ENCODE results near the gene PKMYT1.

Gene PKMYT1

DNA sequence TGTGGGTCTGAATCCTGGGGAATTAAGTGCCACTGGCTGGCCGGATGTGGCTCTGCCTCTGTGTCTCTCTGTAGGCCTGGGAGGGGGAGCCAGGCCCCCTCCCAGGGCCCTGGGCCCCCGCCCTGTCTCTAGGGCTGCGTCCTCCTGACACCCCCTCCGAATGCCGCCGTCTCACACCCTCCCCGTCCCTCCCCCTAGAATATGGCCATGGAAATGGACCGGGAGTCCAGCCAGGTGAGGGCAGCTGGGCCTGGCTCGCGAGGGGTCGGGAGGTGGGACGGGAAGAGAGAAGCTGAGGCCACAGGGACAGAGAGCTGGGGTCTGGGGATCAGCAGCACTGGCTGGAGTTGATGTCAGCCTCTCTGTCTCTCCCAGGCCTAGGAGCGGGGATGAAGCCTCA, 16.1 kb upstream of the PKMYT1 start:
- DNase-seq (ENCODE audit: low spot score): no peak

DNA sequence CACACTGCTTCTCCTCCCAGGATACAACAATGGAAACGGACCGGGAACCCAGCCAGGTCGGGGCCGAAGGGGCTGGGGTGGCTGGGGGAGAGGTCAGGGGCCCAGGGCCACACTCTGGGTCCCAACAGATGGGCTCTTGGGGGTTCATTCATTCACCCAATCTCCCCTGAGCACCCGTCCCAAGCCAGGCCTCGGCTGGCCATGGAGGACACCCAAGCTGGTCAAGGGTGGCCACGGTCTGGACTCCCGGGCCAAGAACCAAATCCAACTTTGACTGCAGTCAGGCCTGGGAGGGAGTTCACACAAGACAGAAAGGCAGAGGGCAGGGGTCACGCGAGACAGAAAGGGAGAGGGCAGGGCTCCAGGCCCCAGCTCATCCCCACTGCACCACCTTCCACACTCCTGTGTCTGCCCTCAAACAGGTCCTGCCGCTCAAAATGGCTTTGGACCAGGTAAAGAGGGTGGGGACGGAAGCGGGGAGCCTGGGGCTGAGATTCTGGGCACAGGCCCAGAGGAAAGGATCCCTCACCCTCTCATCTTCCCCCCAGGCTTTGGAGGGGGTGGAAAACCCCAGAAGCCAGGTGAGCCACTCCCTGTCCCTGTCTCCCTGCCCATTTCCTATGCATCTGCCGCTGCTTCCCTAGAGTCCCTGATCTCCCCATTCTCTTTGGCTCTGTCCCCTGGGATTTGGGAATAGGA, 12.3 kb upstream of the PKMYT1 start:
- DNase-seq (ENCODE audit: low spot score): no peak

DNA sequence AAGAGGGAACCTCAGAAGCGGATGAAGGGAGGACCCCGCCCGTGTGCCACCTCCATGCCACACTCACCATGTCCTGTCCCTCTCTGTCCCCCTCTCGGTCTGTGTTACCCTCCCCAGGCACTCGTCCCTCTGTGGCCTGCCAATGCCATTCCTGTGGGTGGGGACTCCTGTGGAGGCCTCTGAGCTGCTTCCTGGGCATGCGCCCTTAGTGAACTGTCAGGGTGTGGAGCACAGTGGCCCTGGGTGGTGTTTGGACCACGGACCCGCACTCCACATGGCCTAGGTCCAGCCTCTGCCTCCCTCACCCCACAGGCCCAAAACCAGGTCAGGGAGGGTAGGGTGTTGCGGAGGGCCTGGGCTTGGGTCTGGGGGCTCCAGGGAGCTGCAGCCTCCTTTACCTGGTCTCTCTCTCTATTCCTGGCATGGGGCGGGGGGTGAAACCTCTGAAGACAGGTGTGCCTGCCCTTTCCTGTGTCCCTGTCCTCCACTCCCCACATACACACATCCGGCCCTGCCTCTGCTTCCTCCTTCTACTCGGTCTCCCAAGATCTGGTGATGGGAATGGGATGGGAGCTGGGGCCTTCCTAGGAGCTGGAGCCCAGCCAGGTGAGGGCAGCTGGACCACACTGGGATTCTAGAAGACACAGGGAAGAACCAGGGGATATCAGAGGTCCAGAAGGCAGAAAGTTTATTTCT, 11.5 kb upstream of the PKMYT1 start:
- DNase-seq (ENCODE audit: low spot score): no peak

DNA sequence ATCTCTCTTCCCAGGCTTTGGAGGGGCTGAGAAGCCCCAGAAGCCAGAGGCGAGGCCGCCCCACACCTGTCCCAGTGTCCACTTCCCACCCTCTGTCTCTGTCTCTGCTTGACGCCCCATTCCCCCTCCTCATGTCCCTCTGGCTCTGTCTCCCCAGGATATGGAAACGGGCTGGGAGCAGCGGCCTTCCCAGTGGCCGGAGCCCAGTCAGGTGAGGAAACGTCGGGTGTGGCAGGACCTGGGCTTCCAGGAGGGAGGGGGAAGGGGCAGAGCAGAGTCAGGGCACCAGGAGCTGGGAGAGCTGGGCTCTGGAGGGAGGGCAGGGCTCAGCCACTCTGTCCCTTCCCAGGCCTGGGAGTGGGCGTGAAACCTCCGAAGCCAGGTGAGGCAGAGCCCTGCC, 10.6 kb upstream of the PKMYT1 start:
- DNase-seq (ENCODE audit: low spot score): no peak

DNA sequence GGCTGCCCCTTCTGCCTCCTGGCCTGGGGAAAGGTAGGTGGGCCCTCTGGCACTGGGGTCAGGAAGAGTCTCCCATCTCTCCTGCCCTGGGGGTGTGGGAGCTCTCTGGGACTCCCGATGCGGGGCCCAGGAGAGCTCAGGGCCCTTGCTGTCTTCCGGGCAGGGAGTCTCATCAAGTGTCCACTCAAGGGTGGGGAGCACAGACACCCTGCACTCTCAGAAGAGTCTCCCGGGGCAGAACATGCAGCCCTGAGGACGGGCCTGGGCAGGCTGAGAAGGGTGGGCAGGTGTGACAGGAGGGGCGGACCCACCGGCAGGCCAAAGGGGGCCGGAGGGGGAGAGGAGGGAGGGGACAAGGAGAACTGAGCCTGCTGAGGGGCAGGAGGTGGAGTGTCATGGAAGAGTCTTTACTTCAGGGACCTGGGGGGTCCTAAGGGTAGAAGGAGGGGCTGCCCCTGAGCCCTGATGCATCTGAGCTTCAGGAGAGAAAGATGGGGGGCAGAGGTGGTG, 8.4 kb upstream of the PKMYT1 start:
- DNase-seq (ENCODE audit: low spot score): no peak

DNA sequence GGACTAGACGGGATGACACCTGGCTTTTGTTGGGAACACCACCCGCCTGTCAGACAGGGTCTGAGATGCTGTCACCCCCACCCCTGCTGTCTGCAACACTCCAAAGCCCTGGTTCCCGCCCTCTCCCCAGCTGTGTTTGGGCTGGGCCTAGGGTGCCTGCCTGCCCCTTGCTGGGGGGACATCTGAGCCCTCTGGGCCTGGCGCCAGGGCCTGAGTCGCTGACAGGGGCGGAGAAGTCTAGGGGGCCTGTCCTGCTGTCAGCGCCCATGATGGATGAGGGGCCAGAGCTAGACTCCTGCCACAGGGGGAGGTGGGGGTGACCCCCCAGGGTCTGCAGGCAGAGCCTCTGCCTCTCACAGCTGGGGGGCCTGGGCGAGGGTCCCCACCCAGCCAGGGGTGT, 7.6 kb upstream of the PKMYT1 start:
- DNase-seq (ENCODE audit: low spot score): no peak

DNA sequence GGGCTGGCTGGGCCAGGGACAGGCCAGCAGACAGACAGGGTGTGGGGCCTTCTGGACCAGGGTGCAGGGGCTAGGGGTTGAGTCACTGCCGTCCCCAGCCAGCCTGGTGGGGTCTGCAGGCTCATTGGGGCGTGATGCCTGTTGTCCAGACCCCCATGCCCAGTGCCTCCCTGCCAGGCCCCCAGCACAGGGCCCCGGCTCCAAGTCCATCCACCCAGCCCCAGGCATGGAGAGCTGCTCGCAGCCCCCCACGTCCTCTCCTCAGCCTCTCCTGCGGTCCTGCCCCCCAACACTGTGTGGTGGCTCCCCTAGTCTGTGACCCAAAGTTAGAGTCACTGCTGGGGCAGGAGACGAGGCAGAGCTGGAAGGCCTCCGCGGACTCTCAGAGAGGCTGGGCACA, 7.0 kb upstream of the PKMYT1 start:
- DNase-seq (ENCODE audit: low spot score): no peak

DNA sequence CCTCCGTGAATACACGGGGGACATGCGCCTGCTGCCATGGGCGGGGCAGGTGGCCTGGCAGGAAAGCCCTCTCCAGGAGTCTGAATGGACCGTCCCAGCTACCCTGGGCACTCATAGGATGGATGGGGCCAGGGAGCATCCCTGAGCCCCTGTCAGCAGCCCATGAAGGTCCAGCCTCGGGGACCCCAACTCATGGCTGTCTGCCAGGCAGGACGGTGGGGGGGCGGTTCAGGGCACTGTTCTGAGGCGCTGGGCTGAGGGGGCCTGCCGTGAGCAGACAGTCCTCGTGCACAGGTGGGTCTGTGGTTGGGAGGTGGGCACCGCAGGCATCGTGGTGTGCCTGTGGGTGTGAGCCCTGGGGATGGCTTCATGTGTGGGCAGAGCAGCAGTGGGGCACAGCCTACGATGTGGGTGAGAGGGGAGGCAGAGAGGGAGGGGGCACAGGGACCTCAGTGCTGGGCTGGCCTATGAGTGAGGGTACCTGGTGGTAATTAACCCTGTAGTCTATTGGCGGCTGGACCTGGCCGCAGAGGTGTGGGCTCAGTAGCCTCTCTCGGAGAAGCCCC, 6.5 kb upstream of the PKMYT1 start:
- no peak for DNase-seq (ENCODE audit: low spot score)

DNA sequence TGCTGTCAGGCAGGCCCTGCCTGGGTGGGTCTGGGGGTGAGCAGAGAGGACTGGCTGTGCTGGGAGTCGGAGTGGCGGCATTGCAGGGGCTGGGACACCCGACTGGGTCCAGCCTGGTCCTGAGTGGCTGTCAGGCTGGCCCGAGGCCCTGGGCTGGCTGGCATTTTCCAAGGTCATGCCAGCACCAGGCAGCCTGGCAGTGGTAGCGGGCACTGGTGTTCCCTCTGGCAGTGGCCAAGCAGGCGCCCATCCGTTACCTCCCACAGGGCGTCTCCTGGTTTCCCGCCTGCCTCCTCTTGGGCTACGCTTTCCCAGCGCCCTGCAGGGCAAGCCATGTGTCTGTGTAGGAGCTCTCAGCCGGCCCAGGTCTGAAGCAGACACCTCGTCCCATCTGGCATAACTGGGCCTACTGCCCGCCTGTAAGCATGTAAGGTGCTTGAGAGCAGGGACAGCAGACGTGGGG, 5.7 kb upstream of the PKMYT1 start:
- DNase-seq (ENCODE audit: low spot score): no peak

DNA sequence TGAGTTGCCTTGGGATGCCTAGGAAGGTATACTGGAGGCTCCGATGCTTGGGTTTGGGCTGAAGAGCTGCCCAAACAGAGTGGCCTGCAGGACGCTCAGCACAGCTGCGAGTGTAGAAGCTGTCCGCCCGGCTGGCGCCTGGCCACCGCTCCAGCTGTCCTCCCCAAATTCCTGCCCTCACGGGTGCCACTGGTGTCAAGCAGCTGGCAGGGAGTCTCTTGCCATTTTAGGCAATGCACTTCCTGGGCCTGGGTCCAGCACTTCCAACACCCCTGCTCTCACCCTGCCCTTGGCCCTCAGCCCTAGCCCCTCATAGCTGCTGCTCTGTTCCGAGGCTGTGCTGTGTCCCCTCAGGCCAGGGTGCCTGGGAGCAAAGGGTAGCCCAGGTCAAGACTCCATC, 5.2 kb upstream of the PKMYT1 start:
- DNase-seq (ENCODE audit: low spot score): no peak

DNA sequence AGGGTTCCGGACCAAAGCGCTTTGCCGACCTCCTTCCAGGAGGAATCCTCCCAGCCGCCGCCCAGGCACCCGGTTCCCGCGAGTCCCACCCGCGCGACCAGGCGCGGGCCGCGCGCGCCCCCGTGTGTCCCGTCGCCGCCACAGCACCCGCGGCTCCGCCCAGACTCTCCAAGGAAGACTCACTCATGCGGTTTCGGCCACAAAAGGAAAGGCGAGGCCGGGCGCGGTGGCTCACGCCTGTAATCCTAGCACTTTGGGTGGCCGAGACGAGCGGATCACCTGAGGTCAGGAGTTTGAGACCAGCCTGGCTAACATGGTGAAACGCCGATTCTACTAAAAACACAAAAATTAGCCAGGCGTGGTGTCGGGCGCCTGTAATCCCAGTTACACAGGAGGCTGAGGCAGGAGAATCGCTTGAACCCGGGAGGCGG, 3.5 kb upstream of the PKMYT1 start:
- DNase-seq (ENCODE audit: low spot score): peak; percentile 87

DNA sequence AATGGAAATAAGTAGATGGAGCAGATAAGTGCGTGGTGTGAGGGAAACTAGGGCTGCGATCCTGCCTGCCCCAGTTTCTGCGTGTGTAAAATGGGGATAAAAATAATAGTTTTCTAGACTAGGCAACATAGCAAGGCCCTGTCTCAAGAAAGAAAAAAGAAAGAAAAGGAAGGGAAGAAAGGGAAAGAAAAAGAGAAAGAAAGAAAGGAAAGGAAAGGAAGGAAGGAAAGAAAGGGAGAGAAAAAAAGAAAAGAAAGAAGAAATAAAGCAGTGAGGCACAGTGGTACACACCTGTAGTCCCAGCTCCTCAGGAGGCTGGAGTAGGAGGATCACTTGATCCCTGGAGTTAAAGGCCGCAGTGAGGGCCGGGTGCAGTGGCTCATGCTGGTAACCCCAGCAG, 2.2 kb upstream of the PKMYT1 start:
- DNase-seq (ENCODE audit: low spot score): no peak

DNA sequence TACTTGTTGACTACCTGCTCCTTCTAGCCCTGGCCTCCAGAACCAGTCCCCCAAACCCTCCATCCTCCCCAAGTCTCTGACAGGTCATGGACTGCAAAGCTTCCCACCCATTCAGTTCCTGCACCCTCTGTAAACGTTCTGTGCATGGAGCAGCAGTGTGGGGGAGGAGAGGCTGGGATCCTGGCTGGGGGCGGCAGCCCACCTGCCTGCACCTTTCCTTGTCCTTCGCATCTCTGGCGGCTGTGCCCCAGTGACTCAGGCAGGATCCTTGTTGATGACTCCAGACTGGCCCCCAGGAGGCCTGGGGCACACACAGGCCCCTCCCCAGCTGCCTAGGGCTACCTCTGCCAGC, 1.6 kb upstream of the PKMYT1 start:
- DNase-seq (ENCODE audit: low spot score): no peak

DNA sequence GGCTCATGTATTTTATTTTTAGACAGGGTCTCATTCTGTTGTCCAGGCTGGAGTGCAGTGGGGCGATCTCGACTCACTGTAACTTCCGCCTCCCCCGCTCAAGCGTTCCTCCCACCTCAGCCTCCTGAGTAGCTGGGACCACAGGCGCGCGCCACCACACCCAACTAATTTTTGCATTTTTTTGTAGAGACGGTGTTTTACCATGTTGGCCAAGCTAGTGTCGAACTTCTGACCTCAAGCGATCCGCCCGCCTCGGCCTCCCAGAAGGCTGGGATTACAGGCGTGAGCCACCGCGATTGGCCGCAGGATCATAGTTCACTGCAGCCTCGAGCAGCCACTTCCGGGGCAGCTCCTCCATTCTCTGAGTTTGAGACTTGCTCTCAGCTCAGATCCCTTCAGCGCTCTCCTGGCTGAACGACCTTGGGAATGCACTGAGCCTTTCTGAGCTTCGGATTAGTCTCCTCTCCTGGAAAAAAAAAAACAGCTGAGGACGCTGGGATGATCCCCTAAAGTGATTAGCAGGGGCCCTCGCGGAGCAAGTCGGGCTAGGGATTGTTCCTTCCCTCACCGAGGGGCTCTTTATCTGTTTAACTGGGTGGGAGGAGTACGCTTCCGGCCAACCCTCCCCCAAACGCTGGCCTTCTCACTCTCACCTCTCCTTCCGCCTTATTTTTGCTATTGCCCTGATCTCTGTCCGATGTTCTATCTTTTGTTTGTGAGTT, 1.1 kb upstream of the PKMYT1 start:
- DNase-seq (ENCODE audit: low spot score): no peak

DNA sequence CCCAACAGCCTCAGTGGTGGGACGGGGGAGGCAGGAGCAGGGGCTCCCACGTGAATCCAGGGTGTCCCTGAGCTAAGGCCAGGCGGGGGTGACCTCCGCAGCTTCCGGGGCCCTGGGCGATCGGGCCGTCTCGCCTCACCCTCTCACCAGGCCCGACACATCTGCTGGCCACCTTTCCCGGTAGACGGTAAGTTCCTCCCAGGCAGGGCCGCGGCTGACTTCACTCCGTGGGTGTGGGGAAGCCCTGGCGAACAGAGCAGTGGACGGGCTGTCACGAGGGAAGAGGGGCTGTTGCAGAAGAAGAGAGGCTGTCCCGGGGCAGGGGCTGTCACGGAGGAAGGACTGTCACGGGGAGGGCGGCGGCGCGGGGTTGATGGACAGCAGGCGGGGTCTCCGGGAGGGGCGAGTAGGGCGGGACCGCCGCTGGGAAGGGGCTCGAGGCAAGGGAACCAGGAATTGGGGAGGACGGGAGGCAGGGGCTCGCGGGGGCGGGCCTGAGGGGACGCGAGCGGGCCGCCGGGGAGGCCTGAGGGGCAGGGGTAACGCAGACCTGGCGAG, 498 bp downstream of the PKMYT1 start:
- no peak for DNase-seq (ENCODE audit: low spot score)

DNA sequence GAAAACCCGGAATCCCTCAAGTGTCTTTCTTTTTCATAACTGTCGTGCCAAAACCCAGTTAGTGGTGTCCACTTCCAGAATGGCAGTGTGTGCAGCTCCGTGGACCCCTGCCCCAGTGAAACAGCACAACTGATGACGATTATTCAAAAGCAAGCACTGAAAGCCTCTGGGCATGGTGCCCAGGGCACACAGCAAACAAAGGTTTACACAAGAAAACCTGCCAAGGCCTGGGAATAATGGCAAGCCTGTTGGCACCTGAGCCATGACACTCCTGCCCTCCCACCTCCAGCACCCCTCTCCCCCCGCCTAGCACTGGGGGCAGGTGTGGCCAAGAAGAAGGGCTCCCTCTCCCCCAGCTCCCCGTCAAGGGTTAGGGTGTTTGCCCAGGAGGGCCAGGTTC, 2.8 kb downstream of the PKMYT1 start:
- no peak for DNase-seq (ENCODE audit: low spot score)

DNA sequence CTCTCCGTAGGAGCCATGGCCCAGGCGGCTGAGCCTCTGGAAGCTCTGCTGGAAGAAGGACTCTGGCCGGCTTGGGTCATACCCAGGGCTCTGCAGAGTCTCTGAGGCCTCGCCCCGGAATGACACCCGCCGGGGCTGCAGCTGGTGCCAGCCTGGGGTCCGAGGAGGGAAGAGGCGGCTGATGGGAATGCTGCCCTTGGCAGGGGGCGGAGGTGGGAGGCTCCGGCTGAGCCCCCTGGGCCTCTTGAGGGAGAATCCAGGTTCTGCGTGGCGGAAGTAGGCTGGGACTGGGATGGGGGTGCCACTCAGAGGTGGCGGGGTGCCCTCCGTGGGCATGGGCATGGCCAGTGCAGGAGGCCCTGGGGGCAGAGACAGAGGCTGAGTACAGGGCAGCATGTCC, 3.6 kb downstream of the PKMYT1 start:
- no peak for DNase-seq (ENCODE audit: low spot score)

DNA sequence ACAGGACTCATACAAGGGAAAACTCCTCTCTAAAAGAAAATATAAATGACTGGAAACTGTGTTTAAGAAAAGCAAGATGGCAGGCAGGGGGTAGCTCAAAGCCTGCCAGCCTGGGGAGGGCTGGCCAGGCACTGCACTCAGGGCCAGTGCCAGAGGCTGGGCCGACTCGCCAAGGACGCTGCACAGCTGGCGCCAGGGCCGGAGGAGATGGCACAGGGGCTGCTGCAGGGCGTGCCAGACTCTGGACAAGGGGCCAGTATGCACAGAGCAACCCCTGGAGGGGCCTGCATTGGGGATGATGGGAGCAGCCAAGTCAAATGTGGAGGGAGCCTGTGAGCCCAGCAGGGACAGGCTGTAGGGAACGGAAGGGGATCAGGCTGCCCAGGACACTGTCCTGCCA, 4.0 kb downstream of the PKMYT1 start:
- DNase-seq (ENCODE audit: low spot score): no peak

DNA sequence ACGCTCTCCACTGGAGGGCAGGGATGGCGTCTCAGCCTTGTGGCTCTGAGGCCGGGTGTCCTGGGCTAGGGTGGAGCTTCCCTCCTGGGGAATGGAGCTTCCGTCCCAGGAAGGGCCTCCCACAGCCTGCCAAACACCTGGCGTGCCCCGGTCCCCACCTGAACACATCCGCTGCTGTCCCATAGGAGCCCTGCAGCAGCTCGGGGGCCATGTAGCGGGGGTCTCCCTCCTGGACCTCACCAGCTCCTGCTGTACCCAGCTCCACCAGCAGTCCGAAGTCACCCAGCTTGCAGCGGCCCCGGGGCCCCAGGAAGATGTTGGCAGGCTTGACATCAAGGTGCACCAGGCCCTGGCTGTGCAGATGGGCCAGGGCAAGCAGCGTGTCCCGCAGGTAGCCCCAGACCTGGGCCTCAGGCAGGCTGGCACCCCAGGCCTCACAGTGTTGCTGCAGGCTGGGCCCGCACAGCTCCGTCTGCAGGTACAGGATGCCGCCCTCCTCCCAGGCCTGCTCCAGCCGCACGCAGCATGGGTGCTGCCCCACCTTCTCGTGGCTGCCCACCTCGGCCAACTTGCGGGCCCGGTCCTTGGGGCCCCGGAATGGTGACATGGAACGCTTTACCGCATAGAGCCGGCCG, 5.0 kb downstream of the PKMYT1 start:
- no peak for DNase-seq (ENCODE audit: low spot score)

DNA sequence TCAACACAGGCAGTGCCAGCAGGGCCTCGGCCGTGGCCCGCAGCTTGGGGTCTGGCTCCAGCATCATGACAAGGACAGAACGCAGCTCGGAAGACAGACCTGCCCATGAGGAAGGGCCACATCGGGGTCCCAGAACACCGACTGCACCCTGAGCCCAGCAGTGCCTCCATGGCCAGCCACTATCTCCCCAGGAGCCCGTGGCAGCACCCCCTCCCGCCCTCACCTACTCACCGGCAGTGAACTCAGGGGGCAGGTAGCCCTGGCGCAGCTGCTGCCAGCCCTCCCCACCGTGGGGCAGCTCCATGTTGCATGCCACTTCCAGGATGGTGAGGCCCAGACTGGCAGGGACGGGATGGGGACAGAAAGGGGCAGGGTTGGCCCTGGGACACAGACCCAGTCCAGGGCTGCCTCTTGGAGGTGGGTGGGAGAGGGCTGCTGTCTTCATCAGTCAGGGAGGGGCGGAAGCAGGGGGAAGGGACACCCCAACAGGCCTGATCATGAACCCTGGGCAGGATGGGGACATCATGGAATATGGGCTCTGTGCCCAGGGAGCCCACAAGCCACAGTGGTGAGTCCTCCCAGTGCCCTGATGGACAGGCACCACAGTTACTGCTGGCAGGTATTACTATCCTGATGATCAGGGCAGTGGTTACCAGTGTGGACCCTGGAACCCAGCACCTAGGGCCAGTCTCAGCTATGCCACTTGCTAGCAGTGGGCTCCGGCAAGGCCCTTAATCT, 5.8 kb downstream of the PKMYT1 start:
- no peak for DNase-seq (ENCODE audit: low spot score)

DNA sequence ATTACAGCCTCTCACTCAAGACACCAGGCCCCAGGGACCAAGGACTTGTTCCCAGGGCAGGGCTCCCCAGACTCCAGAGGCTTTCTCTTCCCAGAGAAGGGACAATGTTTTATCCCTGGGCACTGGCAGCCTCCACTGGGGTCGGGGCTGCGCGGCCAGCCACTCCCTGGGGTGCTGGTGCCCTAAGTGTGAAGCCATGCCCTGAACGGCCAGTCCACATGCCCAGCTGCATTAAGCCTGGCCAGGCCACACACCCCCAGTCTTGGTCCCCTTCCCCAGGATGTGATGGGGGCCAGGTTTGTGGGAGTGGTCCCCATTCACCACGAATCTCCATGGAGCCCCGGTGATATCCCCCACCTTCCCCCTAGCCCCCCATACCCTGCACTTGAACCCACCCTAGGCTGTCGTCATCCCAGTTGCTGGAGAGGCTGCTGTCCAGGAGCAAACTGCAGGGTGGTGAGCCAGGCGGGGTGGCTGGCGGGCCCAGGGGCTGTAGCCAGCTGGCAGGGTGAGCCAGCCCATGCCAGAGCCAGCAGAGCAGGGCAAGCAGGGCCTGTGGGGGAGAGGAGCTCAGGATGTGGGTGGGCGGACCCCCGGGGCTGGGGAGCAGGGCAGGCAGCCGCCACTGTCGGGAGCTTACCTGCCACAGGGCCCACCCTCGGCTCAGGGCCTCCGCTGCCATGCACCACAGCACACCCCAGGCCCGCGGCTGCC, 6.5 kb downstream of the PKMYT1 start:
- no peak for DNase-seq (ENCODE audit: low spot score)
